Fibroblast of upper back skin (primary cell): ENCODE measurements around the gene CEP63.

Experiments used
- DNase-seq: peaks from one replicate; pipeline ENCODE4 v3.0.0-alpha.2; 2013

CEP63 gene

GRCh38 chr3:134610432-134611385, 124.9 kb downstream of the CEP63 start:
- no peak for DNase-seq

- DNase-seq = no peak
Observed at GRCh38 chr3:134611516-134611915, 125.7 kb downstream of the CEP63 start.

- DNase-seq = no peak
Observed at GRCh38 chr3:134613006-134613520, 127.2 kb downstream of the CEP63 start.

- no peak for DNase-seq
Observed at GRCh38 chr3:134614955-134615354, 129.1 kb downstream of the CEP63 start.

GRCh38 chr3:134615743-134616142, 129.9 kb downstream of the CEP63 start:
- no peak for DNase-seq

- DNase-seq = no peak
Observed at GRCh38 chr3:134617608-134618477, 132.0 kb downstream of the CEP63 start.

- no peak for DNase-seq
Observed at GRCh38 chr3:134618478-134619300, 132.8 kb downstream of the CEP63 start.

GRCh38 chr3:134619301-134619615, 133.4 kb downstream of the CEP63 start:
- DNase-seq = no peak

- no peak for DNase-seq
Observed at GRCh38 chr3:134619884-134620445, 134.1 kb downstream of the CEP63 start.

GRCh38 chr3:134620476-134621115, 134.7 kb downstream of the CEP63 start:
- no peak for DNase-seq

- DNase-seq = peak; percentile 33
Observed at GRCh38 chr3:134621854-134622253, 136.0 kb downstream of the CEP63 start.

- no peak for DNase-seq
Observed at GRCh38 chr3:134622806-134623365, 137.0 kb downstream of the CEP63 start.

GRCh38 chr3:134623615-134624245, 137.9 kb downstream of the CEP63 start:
- no peak for DNase-seq
